B cell (primary cell): ENCODE data around the gene PARVB. TPM values are rescaled to one million over a fixed set of nuclear protein-coding genes. Genes with fewer than 3 reads are reported as not detected.

ENCODE experiments used
- ATAC-seq: fragments of 200-7000 bp; cut with Tn5 transposase; one replicate; pipeline ENCODE4 v1.10.0; 2021; ENCODE audit warnings: low read depth, mild to moderate bottlenecking, moderate number of reproducible peaks, moderate library complexity
- CTCF ChIA-PET: fragments of 350-600 bp; sonication (Branson Sonifier 250); formaldehyde crosslinking; loops from one replicate; lab custom pipeline; 2021; ENCODE audit warnings: antibody characterized with exemption, inconsistent platforms; lab: Charles Lee
- POLR2A ChIA-PET: fragments of 350-600 bp; sonication (Branson Sonifier 250); formaldehyde crosslinking; loops from one replicate; lab custom pipeline; 2021; ENCODE audit warnings: antibody characterized with exemption; lab: Charles Lee
- DNase-seq: peaks from one replicate; pipeline ENCODE4 v3.0.0; 2013
- H2AFZ ChIP-seq: 2 replicates; pipeline ENCODE4 v1.6.1; 2012; ENCODE audit warnings: mild to moderate bottlenecking, low read depth, low read length; ENCODE audit not compliant: insufficient read depth, poor library complexity, severe bottlenecking
- H3K27ac ChIP-seq, 2 donors: 1 replicate in 1 of 2; 2 replicates in 1 of 2; pipeline ENCODE4 v1.5.1; 2012 to 2013; ENCODE audit warnings: low read length in 2 of 2, mild to moderate bottlenecking in 2 of 2, moderate library complexity in 1 of 2
- H3K27me3 ChIP-seq, 4 experiments: fragments of 200-600 bp in 1 of 4; sonication (generic) in 1 of 4; replicated peaks in 1 of 4; 1 replicate in 2 of 4; 2 replicates in 2 of 4; pipeline versions ENCODE4 v1.6.1 to v1.7.0; 2013 to 2016; ENCODE audit warnings: low read length in 3 of 4, mild to moderate bottlenecking in 2 of 4, mixed read lengths in 1 of 4, moderate library complexity in 1 of 4; ENCODE audit not compliant: insufficient read depth in 4 of 4, control insufficient read depth in 3 of 4; ENCODE audit errors: control extremely low read depth in 1 of 4
- H3K36me3 ChIP-seq, 2 experiments: replicated peaks in 1 of 2; 1 replicate in 1 of 2; 2 replicates in 1 of 2; pipeline versions ENCODE4 v1.6.1 to v1.7.1; 2013; ENCODE audit warnings: low read length in 1 of 2; ENCODE audit not compliant: insufficient read depth in 2 of 2, control insufficient read depth in 1 of 2; ENCODE audit errors: control extremely low read depth in 1 of 2, extremely low read depth in 1 of 2
- H3K4me1 ChIP-seq, 2 donors: fragments of 200-600 bp in 1 of 2; sonication (generic) in 1 of 2; 1 replicate in 1 of 2; 2 replicates in 1 of 2; pipeline versions ENCODE4 v1.5.1 to v1.6.1; 2013 to 2017; ENCODE audit warnings: low read length in 2 of 2; ENCODE audit not compliant: control insufficient read depth in 2 of 2, insufficient read depth in 2 of 2
- H3K4me2 ChIP-seq: replicated peaks from 2 replicates; pipeline ENCODE3; 2012; ENCODE audit warnings: mild to moderate bottlenecking, low read depth, low read length; ENCODE audit not compliant: poor library complexity, severe bottlenecking
- H3K4me3 ChIP-seq, 5 experiments: fragments of 200-600 bp in 1 of 5; sonication (generic) in 1 of 5; 1 replicate in 3 of 5; 2 replicates in 2 of 5; pipeline versions ENCODE4 v1.5.1 to v1.7.0; 2011 to 2016; ENCODE audit warnings: low read length in 4 of 5, mild to moderate bottlenecking in 4 of 5, low read depth in 2 of 5, control low read depth in 1 of 5, moderate library complexity in 1 of 5; ENCODE audit not compliant: insufficient read depth in 1 of 5; ENCODE audit errors: control extremely low read depth in 1 of 5, extremely low read depth in 1 of 5
- H3K79me2 ChIP-seq: fragments of 200-600 bp; sonication (generic); one replicate; pipeline ENCODE4 v1.6.0; 2016; ENCODE audit warnings: low read length; ENCODE audit not compliant: control insufficient read depth, insufficient read depth
- H3K9ac ChIP-seq: fragments of 200-600 bp; sonication (generic); 2 replicates; pipeline ENCODE4 v1.6.1; 2017; ENCODE audit warnings: mild to moderate bottlenecking, low read length, moderate library complexity
- H3K9me3 ChIP-seq, 3 donors: one replicate each; pipeline versions ENCODE4 v1.6.1 to v1.7.1; 2013; ENCODE audit warnings: low read length in 2 of 3; ENCODE audit not compliant: control insufficient read depth in 2 of 3, insufficient read depth in 1 of 3; ENCODE audit errors: control extremely low read depth in 1 of 3
- H4K20me1 ChIP-seq: 2 replicates; pipeline ENCODE4 v1.6.0; 2012; ENCODE audit warnings: mild to moderate bottlenecking, low read length; ENCODE audit not compliant: insufficient read depth, control insufficient read depth, poor library complexity, severe bottlenecking
- H3K27ac Mint-ChIP-seq: one replicate; pipeline ENCODE4 v1.8.0; 2021; ENCODE audit warnings: mixed read lengths
- H3K27me3 Mint-ChIP-seq: one replicate; pipeline ENCODE4 v1.8.0; 2021; ENCODE audit warnings: mixed read lengths
- H3K4me1 Mint-ChIP-seq: one replicate; pipeline ENCODE4 v1.8.0; 2021; ENCODE audit warnings: mixed read lengths
- H3K4me3 Mint-ChIP-seq: one replicate; pipeline ENCODE4 v1.8.0; 2021; ENCODE audit warnings: mixed read lengths
- H3K9me3 Mint-ChIP-seq: one replicate; pipeline ENCODE4 v1.8.0; 2022; ENCODE audit warnings: mixed read lengths; ENCODE audit not compliant: insufficient read depth
- EZH2 ChIP-seq: IDR thresholded peaks from 2 replicates; pipeline ENCODE4 v1.6.1; 2012; ENCODE audit warnings: borderline replicate concordance, low read depth, mild to moderate bottlenecking, moderate library complexity, low read length; ENCODE audit not compliant: insufficient read depth, poor library complexity, severe bottlenecking
- WGBS: methylation state at CpG from one replicate; pipeline ENCODE4 v1.1.5; 2013; ENCODE audit warnings: missing lambda C conversion rate; ENCODE audit not compliant: insufficient coverage; 5-methylcytosine and 5-hydroxymethylcytosine counted together
- intact Hi-C: fragments of 100-400 bp; cut with micrococcal nuclease; formaldehyde crosslinking; loops from one replicate; pipeline ENCODE4 v1.10.0; 2022
- polyA plus RNA-seq: library from polyadenylated mRNA; depleted of rRNA; stranded (reverse); fragments of >200 nt; gene quantifications from 2 replicates; pipeline ENCODE4 v1.2.3, GENCODE V29; 2012
- total RNA-seq, 2 donors: library from RNA; stranded (reverse); fragments of 120-200 nt in 1 of 2; gene quantifications; 1 replicate in 1 of 2; 2 replicates in 1 of 2; pipeline versions ENCODE4 v1.2.3 to v1.2.4, GENCODE V29; 2013 to 2022
- TF ChIP-seq, protein P1 (sequence below): fragments of 200-600 bp; IDR thresholded peaks from one replicate; pipeline ENCODE4 v1.8.0; 2022; ENCODE audit warnings: antibody characterized with exemption, mild to moderate bottlenecking

The PARVB gene
- total and polyA plus RNA-seq, 2 donors (not counting 1 experiment from before 2014, with no cell fraction given): 48.0 to 49.4 TPM

DNA sequence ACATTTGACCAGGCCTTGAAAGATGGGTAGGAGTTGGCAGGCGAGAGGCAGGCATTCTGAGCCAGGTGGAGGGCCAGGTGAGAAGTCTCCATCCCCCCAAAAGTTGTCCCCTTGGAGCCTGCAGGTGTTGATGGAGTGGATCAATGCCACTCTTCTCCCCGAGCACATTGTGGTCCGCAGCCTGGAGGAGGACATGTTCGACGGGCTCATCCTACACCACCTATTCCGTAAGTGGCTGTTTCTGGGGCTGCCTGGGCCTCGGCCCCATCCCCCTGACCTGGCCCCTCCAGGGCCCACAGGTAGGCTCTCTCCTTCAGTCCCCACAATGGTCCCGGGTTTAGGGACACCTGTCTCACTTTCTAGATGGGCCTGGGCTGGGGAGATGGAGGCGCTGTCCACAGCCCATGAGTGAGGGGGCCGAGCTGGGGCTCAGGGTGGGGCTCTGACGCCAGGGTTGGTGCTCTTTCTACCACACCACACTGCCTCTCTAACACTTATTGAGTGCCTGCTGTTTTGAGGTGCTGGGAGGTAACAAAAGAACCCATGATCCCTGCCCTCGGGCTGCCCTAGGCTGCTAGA is 163.6 kb downstream of the PARVB start:
- WGBS: 98% methylated on average over 7 of the region's 12 CpGs
- TF ChIP-seq EZH2: no peak
- TF ChIP-seq, protein P1, sequence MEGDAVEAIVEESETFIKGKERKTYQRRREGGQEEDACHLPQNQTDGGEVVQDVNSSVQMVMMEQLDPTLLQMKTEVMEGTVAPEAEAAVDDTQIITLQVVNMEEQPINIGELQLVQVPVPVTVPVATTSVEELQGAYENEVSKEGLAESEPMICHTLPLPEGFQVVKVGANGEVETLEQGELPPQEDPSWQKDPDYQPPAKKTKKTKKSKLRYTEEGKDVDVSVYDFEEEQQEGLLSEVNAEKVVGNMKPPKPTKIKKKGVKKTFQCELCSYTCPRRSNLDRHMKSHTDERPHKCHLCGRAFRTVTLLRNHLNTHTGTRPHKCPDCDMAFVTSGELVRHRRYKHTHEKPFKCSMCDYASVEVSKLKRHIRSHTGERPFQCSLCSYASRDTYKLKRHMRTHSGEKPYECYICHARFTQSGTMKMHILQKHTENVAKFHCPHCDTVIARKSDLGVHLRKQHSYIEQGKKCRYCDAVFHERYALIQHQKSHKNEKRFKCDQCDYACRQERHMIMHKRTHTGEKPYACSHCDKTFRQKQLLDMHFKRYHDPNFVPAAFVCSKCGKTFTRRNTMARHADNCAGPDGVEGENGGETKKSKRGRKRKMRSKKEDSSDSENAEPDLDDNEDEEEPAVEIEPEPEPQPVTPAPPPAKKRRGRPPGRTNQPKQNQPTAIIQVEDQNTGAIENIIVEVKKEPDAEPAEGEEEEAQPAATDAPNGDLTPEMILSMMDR: no peak
- H3K27me3 ChIP-seq: no peaks in the 10 kb centered on the region
- H3K4me1 ChIP-seq: peaks cover 39 to 60% of the 10 kb centered on the region in 2 donors
- H2AFZ ChIP-seq: no peak overlapping the region
- H3K79me2 ChIP-seq: peaks cover 80% of the 10 kb centered on the region
- H3K27ac Mint-ChIP-seq: no peak overlapping the region
- peaks cover 0 to 52% of the 10 kb centered on the region in 2 experiments for H3K36me3 ChIP-seq
- no peak for DNase-seq
- ATAC-seq: no peak
- H3K27me3 Mint-ChIP-seq: no peaks in the 10 kb centered on the region
- no peaks in the 10 kb centered on the region for H3K9me3 Mint-ChIP-seq
- no peak overlapping the region for H3K9ac ChIP-seq
- H3K27ac ChIP-seq: no peak overlapping the region
- H3K9me3 ChIP-seq: peaks cover 0 to 6% (median 0%) of the 10 kb centered on the region in 3 donors
- intact Hi-C loops: no loop called here
- POLR2A ChIA-PET: no interaction called here
- peaks cover 60% of the 10 kb centered on the region for H3K4me1 Mint-ChIP-seq
- H3K4me3 ChIP-seq: no peak overlapping the region
- CTCF ChIA-PET: no interaction called here
- H3K4me3 Mint-ChIP-seq: no peak overlapping the region
- peaks cover 50% of the 10 kb centered on the region for H4K20me1 ChIP-seq
- no peak overlapping the region for H3K4me2 ChIP-seq

DNA sequence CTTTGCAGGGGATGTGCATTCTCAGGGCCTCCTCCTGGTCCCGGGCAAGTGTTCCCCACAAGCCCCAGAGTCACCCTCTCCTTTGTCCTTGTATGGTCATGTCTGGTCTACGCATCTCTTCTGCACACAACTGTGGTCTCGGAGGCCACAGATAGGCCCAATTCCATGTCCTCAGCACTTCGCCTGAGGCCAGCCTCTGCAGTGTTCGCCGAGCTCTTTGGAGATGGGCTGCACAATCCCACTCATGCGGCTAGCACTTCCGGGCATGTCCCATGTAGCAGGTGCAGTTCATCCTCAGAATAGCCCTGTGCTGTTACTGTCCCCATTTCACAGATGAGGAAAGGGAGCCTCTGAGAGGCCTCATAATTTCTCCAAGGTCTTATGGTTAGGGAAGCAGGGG is 164.2 kb downstream of the PARVB start:
- WGBS: 98% methylated on average over 6 of the region's 8 CpGs
- H3K79me2 ChIP-seq: peaks cover 79% of the 10 kb centered on the region
- no peaks in the 10 kb centered on the region for H3K9me3 Mint-ChIP-seq

More for the DNA sequence above, 164.2 kb downstream of the PARVB start:
- Mint-ChIP-seq H3K27ac (no peak overlapping the region), H3K27me3 (no peaks in the 10 kb centered on the region), H3K4me1 (peaks cover 60% of the 10 kb centered on the region), H3K4me3 (no peak overlapping the region)
- H3K27ac ChIP-seq: no peak overlapping the region
- ChIA-PET POLR2A (no interaction called here), CTCF (no interaction called here)
- no peak overlapping the region for H3K4me3 ChIP-seq
- no peak for TF ChIP-seq EZH2
- TF ChIP-seq, protein P1: no peak
- H3K9ac ChIP-seq: no peak overlapping the region
- H3K4me1 ChIP-seq: peaks cover 34 to 57% of the 10 kb centered on the region in 2 donors
- H2AFZ ChIP-seq: no peak overlapping the region
- no peak for DNase-seq
- peaks cover 0 to 54% of the 10 kb centered on the region in 2 experiments for H3K36me3 ChIP-seq
- H3K9me3 ChIP-seq: peaks cover 0 to 6% (median 0%) of the 10 kb centered on the region in 3 donors
- H3K4me2 ChIP-seq: no peak overlapping the region
- intact Hi-C loops: no loop called here
- no peaks in the 10 kb centered on the region for H3K27me3 ChIP-seq
- no peak for ATAC-seq
- peaks cover 55% of the 10 kb centered on the region for H4K20me1 ChIP-seq
